Stimulated activated CD4-positive, alpha-beta T cell treated with anti-CD3 and anti-CD28 coated beads, Interleukin-2, amount 100 ng/mL, for 24 hours (primary cell): Measurements from ENCODE around the gene NETO1.

Experiments
- DNase-seq, 2 donors: peaks; one replicate each; pipeline ENCODE4 v3.0.0-alpha.2; 2020

NETO1 gene, protein sequence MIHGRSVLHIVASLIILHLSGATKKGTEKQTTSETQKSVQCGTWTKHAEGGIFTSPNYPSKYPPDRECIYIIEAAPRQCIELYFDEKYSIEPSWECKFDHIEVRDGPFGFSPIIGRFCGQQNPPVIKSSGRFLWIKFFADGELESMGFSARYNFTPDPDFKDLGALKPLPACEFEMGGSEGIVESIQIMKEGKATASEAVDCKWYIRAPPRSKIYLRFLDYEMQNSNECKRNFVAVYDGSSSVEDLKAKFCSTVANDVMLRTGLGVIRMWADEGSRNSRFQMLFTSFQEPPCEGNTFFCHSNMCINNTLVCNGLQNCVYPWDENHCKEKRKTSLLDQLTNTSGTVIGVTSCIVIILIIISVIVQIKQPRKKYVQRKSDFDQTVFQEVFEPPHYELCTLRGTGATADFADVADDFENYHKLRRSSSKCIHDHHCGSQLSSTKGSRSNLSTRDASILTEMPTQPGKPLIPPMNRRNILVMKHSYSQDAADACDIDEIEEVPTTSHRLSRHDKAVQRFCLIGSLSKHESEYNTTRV

GRCh38 chr18:72867746-72868584, at the start of gene NETO1:
TSS of gene NETO1 (minus strand) at chr18:72867987. CDS start at chr18:72867291, 696 bp downstream.
- peak in 1 of 2 donors; percentile 3 for DNase-seq

DNA sequence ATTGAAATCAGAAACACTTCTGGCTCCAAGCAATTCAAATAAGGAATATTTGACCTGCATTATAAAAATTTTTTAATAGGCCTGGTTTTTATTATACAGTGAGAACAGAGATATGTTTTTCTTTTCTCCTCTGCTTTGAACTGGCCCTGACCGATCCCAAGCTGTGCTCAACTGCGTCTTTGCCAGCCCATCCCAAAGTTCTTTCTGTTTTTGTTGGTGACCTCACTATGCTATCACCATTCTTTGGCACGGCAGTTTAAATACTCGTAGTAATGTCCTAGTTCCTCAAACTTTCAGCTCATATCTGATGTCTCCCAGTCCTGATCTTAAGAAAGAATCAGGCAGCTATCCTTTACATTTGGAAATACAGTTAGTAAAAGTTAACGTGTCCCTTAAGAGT, 42.3 kb upstream of the NETO1 start:
- no peak for DNase-seq

DNA sequence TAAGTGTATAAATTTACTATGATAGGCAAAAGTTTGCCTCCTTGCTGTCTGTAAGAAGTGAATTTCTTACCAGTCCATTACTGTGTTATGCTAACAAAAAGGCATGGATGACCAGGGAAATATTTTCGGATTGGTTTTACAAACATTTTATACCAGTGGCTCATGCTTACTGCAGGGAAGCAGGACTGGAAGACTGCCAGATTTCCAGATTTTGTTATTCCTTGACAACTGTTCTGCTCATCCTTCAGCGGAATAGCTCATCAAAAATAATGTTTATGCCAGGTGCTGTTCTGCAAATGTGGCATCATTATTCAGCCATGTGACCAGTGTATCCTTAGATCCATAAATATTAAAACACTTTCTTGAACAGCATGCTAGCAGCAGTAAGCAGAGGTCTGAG, 40.4 kb upstream of the NETO1 start:
- DNase-seq: no peak

DNA sequence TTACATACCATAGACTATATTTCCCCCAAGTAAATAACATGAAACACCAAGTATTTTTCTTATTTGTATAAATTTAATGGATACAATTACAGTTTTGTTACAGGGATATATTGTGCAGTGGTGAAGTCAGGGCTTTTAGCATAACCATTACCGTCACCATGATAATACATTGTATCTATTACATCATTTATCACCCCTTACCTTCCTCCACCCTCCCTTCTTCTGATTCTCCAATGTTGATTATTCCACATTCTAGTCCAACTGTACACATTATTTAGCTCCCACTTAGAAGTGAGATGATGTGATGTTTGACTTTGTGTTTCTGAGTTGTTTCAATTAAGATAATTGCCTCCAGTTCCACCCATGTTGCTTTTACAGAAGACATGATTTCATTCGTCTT, 35.2 kb upstream of the NETO1 start:
- DNase-seq: no peak

- no peak for DNase-seq
Observed at GRCh38 chr18:72899338-72899737, 31.6 kb upstream of the NETO1 start.

GRCh38 chr18:72898870-72899269, 31.1 kb upstream of the NETO1 start:
- DNase-seq: no peak

DNA sequence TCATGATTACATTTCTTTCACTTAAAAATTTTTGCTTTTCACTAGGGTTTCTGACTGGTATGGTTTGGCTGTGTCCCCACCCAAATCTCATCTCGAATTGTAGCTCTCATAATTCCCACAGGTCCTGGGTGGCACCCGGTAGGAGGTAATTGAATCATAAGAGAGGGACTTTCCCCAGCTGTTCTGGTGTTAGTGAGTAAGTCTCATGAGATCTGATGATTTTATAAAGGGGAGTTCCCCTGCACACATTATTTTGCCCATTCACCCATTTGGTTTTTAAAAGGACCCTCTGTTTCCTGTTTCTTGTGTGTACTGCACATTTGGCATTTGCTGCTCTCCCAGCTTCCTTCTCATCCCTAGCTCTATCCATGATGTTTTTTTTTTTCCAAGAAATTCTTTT, 27.8 kb upstream of the NETO1 start:
- DNase-seq: no peak

DNA sequence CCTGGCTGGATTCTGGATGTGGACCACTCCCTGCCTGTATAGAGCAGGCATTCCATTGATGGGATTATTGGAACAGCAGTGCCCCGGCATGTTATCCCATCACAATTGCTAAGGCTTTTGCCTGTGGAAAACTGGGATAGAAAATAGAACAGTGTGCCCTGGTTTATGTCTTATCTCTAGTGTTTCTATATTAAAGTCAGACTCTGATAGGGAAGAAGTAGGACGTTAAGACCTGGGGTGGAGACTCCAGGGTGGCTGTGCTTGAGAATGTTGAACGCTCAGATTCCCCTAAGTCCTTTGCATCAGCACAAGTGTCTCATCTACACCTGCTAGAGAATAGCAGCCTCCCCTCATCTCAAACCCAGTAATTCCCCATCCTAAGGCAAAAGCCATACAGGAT, 10.8 kb upstream of the NETO1 start:
- DNase-seq: no peak

DNA sequence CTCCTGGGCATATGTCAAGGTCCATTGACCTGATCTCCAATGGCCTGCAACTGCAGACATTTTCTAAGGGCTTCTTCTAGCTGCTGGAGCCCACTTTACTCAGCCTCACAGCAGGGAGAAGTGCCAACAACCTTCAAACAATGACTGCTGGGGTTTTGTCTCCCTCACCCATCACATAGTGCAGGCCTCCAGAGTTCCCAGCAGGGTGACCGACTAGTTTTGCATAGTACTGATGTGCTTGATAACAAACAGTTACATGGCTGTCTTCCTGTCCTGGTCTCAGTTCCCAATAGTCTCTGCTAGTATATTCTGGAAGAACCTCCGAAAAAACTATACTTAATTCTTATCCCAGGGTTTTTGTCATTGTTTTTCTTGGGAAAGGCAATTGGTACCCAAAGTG, 10.4 kb upstream of the NETO1 start:
- no peak for DNase-seq

GRCh38 chr18:72871091-72871490, 3.3 kb upstream of the NETO1 start:
- no peak for DNase-seq

DNA sequence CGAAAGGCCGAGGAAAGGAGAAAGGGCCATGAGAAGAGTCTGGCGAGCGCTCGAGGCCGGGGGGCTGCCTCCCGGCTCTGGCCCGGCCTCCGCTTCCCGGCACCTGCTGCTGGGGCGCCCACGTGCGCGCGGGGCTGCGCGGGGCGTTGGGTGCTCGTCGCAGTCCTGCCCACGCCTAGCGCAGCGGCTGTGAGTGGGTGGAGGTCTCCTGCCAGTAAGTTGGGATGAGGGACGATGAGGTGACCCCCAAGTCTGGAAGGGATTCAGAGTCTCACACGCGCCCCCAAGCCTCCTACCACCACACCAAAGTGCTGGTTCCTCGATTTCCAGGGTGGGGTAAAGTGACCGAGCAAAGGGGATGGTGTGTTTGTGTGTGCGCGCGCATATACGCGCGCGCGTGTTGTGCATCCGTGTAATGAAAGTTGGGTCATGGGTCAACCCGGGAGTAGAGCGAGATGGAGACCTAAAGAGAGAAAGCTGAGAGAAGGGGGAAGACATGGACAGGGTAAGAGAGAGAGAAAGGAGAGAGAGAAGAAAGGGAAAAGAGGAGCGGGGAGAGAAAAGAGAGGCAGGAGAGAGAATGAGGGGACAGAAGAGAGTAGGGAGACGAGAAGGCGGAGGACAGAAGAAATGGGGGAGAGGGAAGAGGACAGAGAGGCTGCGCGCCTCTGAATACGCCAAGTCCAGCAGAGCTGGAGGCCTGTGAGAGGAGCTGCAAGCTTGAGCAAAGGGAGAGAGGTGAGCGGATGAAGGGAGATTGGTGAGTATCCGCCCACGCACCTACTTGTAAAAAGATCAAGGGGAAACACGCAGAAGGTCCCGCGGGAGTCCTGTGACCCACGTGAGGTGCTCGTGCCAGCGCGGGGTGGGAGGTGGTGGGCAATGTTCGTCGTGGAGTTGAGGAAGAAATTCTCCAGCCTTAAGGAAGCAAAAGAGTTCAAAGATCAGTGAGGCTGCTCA, 1.7 kb upstream of the NETO1 start:
- DNase-seq: no peak

- no peak for DNase-seq
Observed at GRCh38 chr18:72868585-72869225, 918 bp upstream of the NETO1 start.

DNA sequence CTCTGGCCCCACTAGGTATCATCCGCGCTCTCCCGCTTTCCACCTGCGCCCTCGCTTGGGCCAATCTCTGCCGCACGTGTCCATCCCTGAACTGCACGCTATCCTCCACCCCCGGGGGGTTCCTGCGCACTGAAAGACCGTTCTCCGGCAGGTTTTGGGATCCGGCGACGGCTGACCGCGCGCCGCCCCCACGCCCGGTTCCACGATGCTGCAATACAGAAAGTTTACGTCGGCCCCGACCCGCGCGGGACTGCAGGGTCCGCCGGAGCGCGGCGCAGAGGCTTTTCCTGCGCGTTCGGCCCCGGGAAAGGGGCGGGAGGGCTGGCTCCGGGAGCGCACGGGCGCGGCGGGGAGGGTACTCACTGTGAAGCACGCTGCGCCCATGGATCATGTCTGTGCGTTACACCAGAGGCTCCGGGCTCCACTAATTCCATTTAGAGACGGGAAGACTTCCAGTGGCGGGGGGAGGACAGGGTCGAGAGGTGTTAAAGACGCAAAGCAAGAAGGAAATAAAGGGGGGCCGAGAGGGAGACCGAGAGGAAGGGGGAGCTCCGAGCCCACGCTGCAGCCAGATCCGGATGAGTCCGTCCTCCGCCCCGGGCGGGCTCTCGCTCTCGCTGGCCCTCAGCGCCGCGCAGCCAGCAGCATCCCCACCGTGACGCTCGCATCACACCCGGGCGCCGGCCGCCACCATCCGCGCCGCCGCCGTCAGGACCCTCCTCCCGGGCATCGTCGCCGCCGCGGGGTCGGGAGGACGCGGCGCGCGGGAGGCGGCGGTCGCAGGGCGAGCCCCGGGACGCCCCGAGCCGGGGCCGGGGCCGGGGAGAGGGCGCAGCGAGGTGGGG, 664 bp downstream of the NETO1 start:
- no peak for DNase-seq

- no peak for DNase-seq
Observed at GRCh38 chr18:72866442-72866900, 1.3 kb downstream of the NETO1 start.

- no peak for DNase-seq
Observed at GRCh38 chr18:72863754-72864153, 4.0 kb downstream of the NETO1 start.

GRCh38 chr18:72859088-72859487, 8.7 kb downstream of the NETO1 start:
- no peak for DNase-seq

DNA sequence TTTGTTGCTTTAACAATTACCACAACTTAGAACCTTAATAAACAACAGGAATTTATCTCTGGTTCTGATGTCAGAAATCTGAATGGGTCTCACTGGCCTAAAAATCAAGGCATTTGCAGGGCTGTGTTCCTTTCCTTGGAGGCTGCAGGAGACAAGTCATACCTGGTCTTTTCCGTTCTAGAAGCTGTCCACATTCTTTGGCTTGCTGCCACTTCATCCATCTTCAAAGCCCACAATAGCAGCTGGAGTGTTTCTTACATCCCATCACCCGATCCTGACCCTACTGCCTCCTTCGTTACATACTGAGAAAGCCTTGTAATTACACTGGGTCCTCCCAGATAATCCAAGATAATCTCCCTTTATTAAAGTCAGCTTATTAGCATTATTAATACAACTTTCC, 18.1 kb downstream of the NETO1 start:
- no peak for DNase-seq

DNA sequence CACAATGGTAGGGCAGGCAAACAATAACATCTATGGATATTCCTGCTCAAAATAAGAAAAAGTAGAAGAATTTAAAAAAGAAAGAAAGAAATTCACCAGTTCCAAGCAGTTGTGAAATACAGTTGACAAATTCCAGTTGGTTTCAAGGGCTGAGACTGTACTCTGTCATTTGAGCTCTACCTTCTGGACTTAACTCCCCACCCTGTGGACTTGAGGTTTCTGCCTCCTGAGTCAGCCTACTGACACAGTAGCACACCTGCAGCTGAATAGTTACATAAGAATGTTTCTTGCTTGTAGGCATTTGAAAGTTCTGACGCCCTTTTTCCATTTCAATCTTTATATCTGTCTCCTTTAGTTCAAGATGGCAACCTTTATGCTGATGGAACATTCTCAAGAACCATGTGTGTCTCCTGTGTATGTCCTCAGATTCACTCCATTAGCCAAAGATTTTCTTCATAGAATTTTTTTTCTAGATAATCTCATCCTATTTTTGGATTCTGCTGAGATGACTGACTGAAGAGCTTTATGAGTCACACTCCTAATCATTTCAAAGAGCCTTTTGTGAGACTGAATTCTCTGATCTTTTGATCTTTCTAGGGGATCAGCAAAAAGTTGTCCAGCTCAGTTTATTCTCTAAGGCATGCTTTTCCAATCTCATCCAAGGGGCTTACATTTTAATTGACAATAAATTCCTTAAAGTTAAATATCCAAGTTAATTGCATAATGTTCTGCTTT, 19.1 kb downstream of the NETO1 start:
- DNase-seq: no peak

DNA sequence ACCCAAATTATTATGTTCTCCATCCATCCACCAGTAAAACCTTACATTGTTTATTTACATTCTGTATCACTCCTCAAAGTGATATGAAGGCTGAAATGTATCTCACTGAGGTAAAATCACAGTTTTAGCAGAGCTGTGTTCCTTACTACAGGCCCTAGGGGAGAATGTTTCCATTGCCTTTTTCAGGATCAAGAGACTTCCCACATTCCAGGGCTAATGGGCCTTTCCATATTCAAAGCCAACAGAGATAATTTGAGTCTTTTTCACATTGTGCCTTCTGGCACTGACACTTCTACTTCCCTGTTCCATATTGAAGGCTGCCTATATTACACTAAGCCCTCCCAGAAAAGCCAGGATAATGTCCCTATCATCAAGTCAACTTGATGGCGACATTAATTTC, 20.0 kb downstream of the NETO1 start:
- no peak for DNase-seq
